OCI-LY3 (cell line): Measurements from ENCODE around the gene UNCX.

Source experiments
- EZH2phosphoT487 ChIP-seq: fragments of 200-600 bp; shearing (Covaris generic); IDR thresholded peaks from 2 replicates; pipeline ENCODE4 v1.6.1; 2018; ENCODE audit warnings: antibody characterized with exemption, mixed run types, low read depth
- TF ChIP-seq, protein P1 (sequence below): fragments of 200-600, 300-600 bp; sonication (generic); IDR thresholded peaks from 2 replicates; pipeline ENCODE4 v1.5.1; 2014; ENCODE audit warnings: antibody characterized with exemption, low read length, low read depth

GRCh38 chr7:1229956-1230355, 2.7 kb upstream of the UNCX start:
- TF ChIP-seq, protein P1, sequence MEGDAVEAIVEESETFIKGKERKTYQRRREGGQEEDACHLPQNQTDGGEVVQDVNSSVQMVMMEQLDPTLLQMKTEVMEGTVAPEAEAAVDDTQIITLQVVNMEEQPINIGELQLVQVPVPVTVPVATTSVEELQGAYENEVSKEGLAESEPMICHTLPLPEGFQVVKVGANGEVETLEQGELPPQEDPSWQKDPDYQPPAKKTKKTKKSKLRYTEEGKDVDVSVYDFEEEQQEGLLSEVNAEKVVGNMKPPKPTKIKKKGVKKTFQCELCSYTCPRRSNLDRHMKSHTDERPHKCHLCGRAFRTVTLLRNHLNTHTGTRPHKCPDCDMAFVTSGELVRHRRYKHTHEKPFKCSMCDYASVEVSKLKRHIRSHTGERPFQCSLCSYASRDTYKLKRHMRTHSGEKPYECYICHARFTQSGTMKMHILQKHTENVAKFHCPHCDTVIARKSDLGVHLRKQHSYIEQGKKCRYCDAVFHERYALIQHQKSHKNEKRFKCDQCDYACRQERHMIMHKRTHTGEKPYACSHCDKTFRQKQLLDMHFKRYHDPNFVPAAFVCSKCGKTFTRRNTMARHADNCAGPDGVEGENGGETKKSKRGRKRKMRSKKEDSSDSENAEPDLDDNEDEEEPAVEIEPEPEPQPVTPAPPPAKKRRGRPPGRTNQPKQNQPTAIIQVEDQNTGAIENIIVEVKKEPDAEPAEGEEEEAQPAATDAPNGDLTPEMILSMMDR: no peak
- TF ChIP-seq EZH2phosphoT487: no peak
